Activated T-cell treated with anti-CD3 and anti-CD28 coated beads, Interleukin-2, amount 50 U/mL, for 72 hours (primary cell): ENCODE measurements around the gene RFX6. TPM values are rescaled to one million over a fixed set of nuclear protein-coding genes. Genes with fewer than 3 reads are reported as not detected.
"Not testable (repeated sequence)": the region's sequence is repeated elsewhere in the genome, so short reads cannot be mapped to it uniquely, and the experiment has no call there.

ENCODE experiments used
- ATAC-seq, 2 donors: fragments of 150-1000 bp; cut with Tn5 transposase; replicated peaks in 1 of 2; 2 replicates each; pipeline ENCODE4 v1.10.0; 2021; ENCODE audit warnings: moderate library complexity in 2 of 2, mild to moderate bottlenecking in 1 of 2
- DNase-seq, 2 donors: peaks; one replicate each; pipeline ENCODE4 v3.0.0; 2021 to 2022; ENCODE audit warnings: mixed read lengths in 1 of 2
- H3K27ac Mint-ChIP-seq: one replicate; pipeline ENCODE4 v1.8.0; 2022; ENCODE audit warnings: mild to moderate bottlenecking, moderate library complexity, mixed read lengths
- H3K27me3 Mint-ChIP-seq: one replicate; pipeline ENCODE4 v1.8.0; 2022; ENCODE audit warnings: low read depth, mixed read lengths
- H3K36me3 Mint-ChIP-seq, 2 donors: one replicate each; pipeline ENCODE4 v1.8.0; 2022; ENCODE audit warnings: mixed read lengths in 2 of 2, mild to moderate bottlenecking in 1 of 2; ENCODE audit not compliant: insufficient read depth in 2 of 2
- H3K4me1 Mint-ChIP-seq: one replicate; pipeline ENCODE4 v1.8.0; 2022; ENCODE audit warnings: low read depth, mixed read lengths
- H3K4me3 Mint-ChIP-seq, 2 donors: one replicate each; pipeline ENCODE4 v1.8.0; 2022; ENCODE audit warnings: mild to moderate bottlenecking in 2 of 2, mixed read lengths in 2 of 2, moderate library complexity in 2 of 2
- H3K9me3 Mint-ChIP-seq, 2 donors: one replicate each; pipeline ENCODE4 v1.8.0; 2022; ENCODE audit warnings: mixed read lengths in 2 of 2
- total RNA-seq, 2 donors: library from RNA; stranded (reverse); gene quantifications; one replicate each; pipeline ENCODE4 v1.2.3, GENCODE V29; 2022

RFX6 gene
- total RNA-seq, result not detected

- H3K36me3 Mint-ChIP-seq, result peaks cover 0 to 3% of the 10 kb centered on the region in 2 donors
- H3K9me3 Mint-ChIP-seq, result peaks cover 0 to 2% of the 10 kb centered on the region in 2 donors
- DNase-seq (no peak), ATAC-seq (peak; percentile 27 to 44)
- peaks cover 8% of the 10 kb centered on the region for H3K4me1 Mint-ChIP-seq
- H3K4me3 Mint-ChIP-seq, result peak within 1 kb of the TSS; percentile 70 to 77
- no peak within 1 kb of the TSS for H3K27ac Mint-ChIP-seq
- H3K27me3 Mint-ChIP-seq, result peaks cover 32% of the 10 kb centered on the region
Observed at GRCh38 chr6:116876635-116877611, at the start of gene RFX6. TSS of gene RFX6 (plus strand) at chr6:116877242. CDS start at chr6:116877276, 34 bp downstream.

GRCh38 chr6:116827561-116828240, 49.3 kb upstream of the RFX6 start:
- Mint-ChIP-seq H3K27me3 (no peaks in the 10 kb centered on the region), H3K4me3 (no peak overlapping the region), H3K9me3 (peaks cover 2 to 6% of the 10 kb centered on the region in 2 donors), H3K4me1 (no peaks in the 10 kb centered on the region), H3K27ac (no peak overlapping the region), H3K36me3 (peaks cover 2% of the 10 kb centered on the region in 2 donors)
- DNase-seq (no peak), ATAC-seq (no peak)

GRCh38 chr6:116828983-116829382, 48.1 kb upstream of the RFX6 start, which contains the start of gene GPRC6A:
TSS of gene GPRC6A (minus strand) at chr6:116829083. CDS start at chr6:116829013, 70 bp downstream.
- no peak within 1 kb of the TSS for H3K4me3 Mint-ChIP-seq
- H3K27ac Mint-ChIP-seq, result no peak within 1 kb of the TSS
- no peaks in the 10 kb centered on the region for H3K27me3 Mint-ChIP-seq
- no peak for DNase-seq
- H3K9me3 Mint-ChIP-seq, result peaks cover under 1 to 2% of the 10 kb centered on the region in 2 donors
- no peak for ATAC-seq
- no peaks in the 10 kb centered on the region for H3K4me1 Mint-ChIP-seq
- peaks cover 0 to under 1% of the 10 kb centered on the region in 2 donors for H3K36me3 Mint-ChIP-seq

GRCh38 chr6:116834526-116834925, 42.5 kb upstream of the RFX6 start:
- H3K36me3 Mint-ChIP-seq, H3K4me1 Mint-ChIP-seq, H3K27ac Mint-ChIP-seq, H3K9me3 Mint-ChIP-seq, ATAC-seq, DNase-seq, H3K4me3 Mint-ChIP-seq, H3K27me3 Mint-ChIP-seq: not testable (repeated sequence)

GRCh38 chr6:116836606-116837342, 40.3 kb upstream of the RFX6 start:
- no peaks in the 10 kb centered on the region for H3K36me3 Mint-ChIP-seq
- no peaks in the 10 kb centered on the region for H3K27me3 Mint-ChIP-seq
- DNase-seq (no peak), ATAC-seq (no peak)
- peaks cover 1 to 2% of the 10 kb centered on the region in 2 donors for H3K9me3 Mint-ChIP-seq
- no peak overlapping the region for H3K4me3 Mint-ChIP-seq
- H3K4me1 Mint-ChIP-seq, result no peaks in the 10 kb centered on the region
- no peak overlapping the region for H3K27ac Mint-ChIP-seq

GRCh38 chr6:116840091-116840490, 37.0 kb upstream of the RFX6 start:
- Mint-ChIP-seq H3K27ac (no peak overlapping the region), H3K9me3 (peaks cover 1 to 2% of the 10 kb centered on the region in 2 donors), H3K27me3 (no peaks in the 10 kb centered on the region), H3K36me3 (no peaks in the 10 kb centered on the region), H3K4me1 (no peaks in the 10 kb centered on the region), H3K4me3 (no peak overlapping the region)
- ATAC-seq (no peak), DNase-seq (no peak)

GRCh38 chr6:116842459-116842858, 34.6 kb upstream of the RFX6 start:
- no peaks in the 10 kb centered on the region for H3K4me1 Mint-ChIP-seq
- no peak overlapping the region for H3K4me3 Mint-ChIP-seq
- DNase-seq, result no peak
- H3K27ac Mint-ChIP-seq, result no peak overlapping the region
- no peaks in the 10 kb centered on the region for H3K36me3 Mint-ChIP-seq
- peaks cover 0 to 2% of the 10 kb centered on the region in 2 donors for H3K9me3 Mint-ChIP-seq
- no peak for ATAC-seq
- no peaks in the 10 kb centered on the region for H3K27me3 Mint-ChIP-seq

GRCh38 chr6:116847227-116847626, 29.8 kb upstream of the RFX6 start:
- no peaks in the 10 kb centered on the region for H3K4me1 Mint-ChIP-seq
- peaks cover 7% of the 10 kb centered on the region for H3K27me3 Mint-ChIP-seq
- ATAC-seq (no peak), DNase-seq (no peak)
- no peaks in the 10 kb centered on the region for H3K36me3 Mint-ChIP-seq
- H3K4me3 Mint-ChIP-seq, result no peak overlapping the region
- H3K9me3 Mint-ChIP-seq, result no peaks in the 10 kb centered on the region
- H3K27ac Mint-ChIP-seq, result no peak overlapping the region

GRCh38 chr6:116858060-116858459, 19.0 kb upstream of the RFX6 start:
- H3K36me3 Mint-ChIP-seq, result peaks cover 0 to 2% of the 10 kb centered on the region in 2 donors
- ATAC-seq, result no peak
- no peaks in the 10 kb centered on the region for H3K4me1 Mint-ChIP-seq
- no peak for DNase-seq
- no peaks in the 10 kb centered on the region for H3K27me3 Mint-ChIP-seq
- peaks cover 11 to 16% of the 10 kb centered on the region in 2 donors for H3K9me3 Mint-ChIP-seq
- no peak overlapping the region for H3K27ac Mint-ChIP-seq
- H3K4me3 Mint-ChIP-seq, result no peak overlapping the region

- no peaks in the 10 kb centered on the region for H3K27me3 Mint-ChIP-seq
- DNase-seq, result no peak
- H3K9me3 Mint-ChIP-seq, result peaks cover 10 to 11% of the 10 kb centered on the region in 2 donors
- no peak overlapping the region for H3K27ac Mint-ChIP-seq
- H3K4me3 Mint-ChIP-seq, result no peak overlapping the region
- no peaks in the 10 kb centered on the region for H3K4me1 Mint-ChIP-seq
- ATAC-seq, result no peak
- no peaks in the 10 kb centered on the region for H3K36me3 Mint-ChIP-seq
Observed at GRCh38 chr6:116859264-116859663, 17.8 kb upstream of the RFX6 start.

- no peak overlapping the region for H3K4me3 Mint-ChIP-seq
- ATAC-seq (no peak), DNase-seq (no peak)
- no peaks in the 10 kb centered on the region for H3K36me3 Mint-ChIP-seq
- no peak overlapping the region for H3K27ac Mint-ChIP-seq
- no peaks in the 10 kb centered on the region for H3K4me1 Mint-ChIP-seq
- H3K9me3 Mint-ChIP-seq, result peaks cover 3 to 4% of the 10 kb centered on the region in 2 donors
- no peaks in the 10 kb centered on the region for H3K27me3 Mint-ChIP-seq
Observed at GRCh38 chr6:116866281-116866871, 10.7 kb upstream of the RFX6 start.

- Mint-ChIP-seq H3K27ac (no peak overlapping the region), H3K27me3 (peaks cover 32% of the 10 kb centered on the region), H3K9me3 (peaks cover 0 to 5% of the 10 kb centered on the region in 2 donors), H3K4me1 (peaks cover 8% of the 10 kb centered on the region), H3K4me3 (no peak overlapping the region), H3K36me3 (peaks cover 0 to 3% of the 10 kb centered on the region in 2 donors)
- DNase-seq (no peak), ATAC-seq (no peak)
Observed at GRCh38 chr6:116872771-116873170, 4.3 kb upstream of the RFX6 start.
